ENCODE measurements around the gene GRIK4. TPM values are rescaled to one million over a fixed set of nuclear protein-coding genes. Genes with fewer than 3 reads are reported as not detected.
A peak's percentile ranks its signal among the peaks of the same experiment; 100 is the strongest.

Gene GRIK4
- total RNA-seq, 6 experiments from 2014 or later = 0.07 to 0.11 TPM; not detected in 4

GRCh38 chr11:120505801-120506425, 5.6 kb upstream of the GRIK4 start:
- WGBS (ENCODE audit: insufficient coverage, low coverage, low lambda C conversion rate, missing lambda C conversion rate) = 61% methylated on average over 7 of the region's 7 CpGs
- no peaks in the 10 kb centered on the region for H3K4me1 ChIP-seq
- intact Hi-C loops (cut with DNase I) = no loop called here
- H3K27ac ChIP-seq = no peak overlapping the region
- ATAC-seq (peak in 1 of 4 donors; percentile 24), DNase-seq (no peak)
- no peak for TF ChIP-seq POLR2A (IDR thresholded peaks at IDR 0.05)
- no peak for TF ChIP-seq CTCF (IDR thresholded peaks at IDR 0.05)
- H3K36me3 ChIP-seq = no peaks in the 10 kb centered on the region
- H3K9me3 ChIP-seq = no peaks in the 10 kb centered on the region
- no peak overlapping the region for H3K4me3 ChIP-seq
- no peaks in the 10 kb centered on the region for H3K27me3 ChIP-seq

GRCh38 chr11:120509346-120510053, 2.0 kb upstream of the GRIK4 start:
- Histone ChIP-seq H3K27me3 (no peaks in the 10 kb centered on the region), H3K4me1 (no peaks in the 10 kb centered on the region), H3K27ac (no peak overlapping the region), H3K4me3 (no peak overlapping the region), H3K36me3 (no peaks in the 10 kb centered on the region), H3K9me3 (no peaks in the 10 kb centered on the region)
- ATAC-seq = no peak
- TF ChIP-seq POLR2A (IDR thresholded peaks at IDR 0.05) (no peak), CTCF (IDR thresholded peaks at IDR 0.05) (no peak)
- 74% methylated on average over 6 of the region's 7 CpGs for WGBS (ENCODE audit: insufficient coverage, low coverage, low lambda C conversion rate, missing lambda C conversion rate)
- no peak for DNase-seq
- intact Hi-C loops (cut with DNase I) = loop anchor here in 1 of 2 donors (5.0 to 10.0 kb wide), 2 partner anchors 173 to 445 kb away; no protein-coding TSS in a partner anchor

GRCh38 chr11:120510406-120511115, 987 bp upstream of the GRIK4 start:
- WGBS (ENCODE audit: insufficient coverage, low coverage, low lambda C conversion rate, missing lambda C conversion rate) = 47% methylated on average over 10 of the region's 20 CpGs
- intact Hi-C loops (cut with DNase I) = loop anchor here in 1 of 2 donors (5.0 to 10.0 kb wide), 2 partner anchors 172 to 444 kb away; no protein-coding TSS in a partner anchor
- Histone ChIP-seq H3K4me3 (no peak overlapping the region), H3K4me1 (no peaks in the 10 kb centered on the region), H3K9me3 (no peaks in the 10 kb centered on the region), H3K27ac (no peak overlapping the region), H3K27me3 (no peaks in the 10 kb centered on the region), H3K36me3 (no peaks in the 10 kb centered on the region)
- ATAC-seq = no peak
- no peak for TF ChIP-seq POLR2A (IDR thresholded peaks at IDR 0.05)
- no peak for TF ChIP-seq CTCF (IDR thresholded peaks at IDR 0.05)
- DNase-seq = peak in 1 of 3 donors; percentile 48

GRCh38 chr11:120511820-120512738, 531 bp downstream of the GRIK4 start:
- no peak overlapping the region for H3K27ac ChIP-seq
- no peaks in the 10 kb centered on the region for H3K9me3 ChIP-seq
- DNase-seq (no peak), ATAC-seq (no peak)
- H3K4me3 ChIP-seq = peak overlapping the region in 1 of 3 donors; percentile 54
- no peaks in the 10 kb centered on the region for H3K36me3 ChIP-seq
- no peak for TF ChIP-seq POLR2A (IDR thresholded peaks at IDR 0.05)
- TF ChIP-seq CTCF (IDR thresholded peaks at IDR 0.05) = no peak
- H3K4me1 ChIP-seq = no peaks in the 10 kb centered on the region
- intact Hi-C loops (cut with DNase I) = loop anchor here in 1 of 2 donors (5.0 to 10.0 kb wide), 2 partner anchors 170 to 443 kb away; no protein-coding TSS in a partner anchor
- no peaks in the 10 kb centered on the region for H3K27me3 ChIP-seq
- 19% methylated on average over 21 of the region's 73 CpGs for WGBS (ENCODE audit: insufficient coverage, low coverage, low lambda C conversion rate, missing lambda C conversion rate)
